Measurements from ENCODE around the gene MOGAT1.

DNA sequence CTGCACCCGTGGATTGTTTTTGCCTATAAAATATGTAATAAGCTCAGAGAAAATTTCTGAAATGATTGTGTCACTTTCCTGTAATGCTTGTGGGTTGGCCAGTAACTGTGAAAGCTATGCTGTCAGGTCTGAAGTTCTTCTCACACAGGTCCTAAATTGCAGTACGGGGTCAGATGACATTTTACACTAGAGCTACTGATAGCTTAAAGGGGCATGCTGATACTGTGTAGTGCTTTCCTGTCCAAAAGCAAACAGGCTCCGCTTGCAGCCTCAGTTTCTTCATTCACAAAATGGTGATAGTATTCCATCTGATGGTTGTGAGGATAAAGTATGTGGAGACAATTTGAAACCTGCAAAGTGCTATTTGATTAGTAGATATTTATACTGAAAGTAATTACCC, 8.0 kb upstream of the MOGAT1 start:
- TF ChIP-seq, protein P1, sequence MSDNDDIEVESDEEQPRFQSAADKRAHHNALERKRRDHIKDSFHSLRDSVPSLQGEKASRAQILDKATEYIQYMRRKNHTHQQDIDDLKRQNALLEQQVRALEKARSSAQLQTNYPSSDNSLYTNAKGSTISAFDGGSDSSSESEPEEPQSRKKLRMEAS (IDR thresholded peaks at IDR 0.05) = no peak
- TF ChIP-seq POLR2A (IDR thresholded peaks at IDR 0.05; ENCODE audit: control extremely low read depth in 1 of 2, low read depth in 2 of 2, low read length in 2 of 2) (no peak), CTCF (IDR thresholded peaks at IDR 0.05; ENCODE audit: control extremely low read depth in 1 of 3, insufficient read depth in 1 of 3, low read depth in 1 of 3, low read length in 3 of 3) (no peak), TAF1 (IDR thresholded peaks at IDR 0.05; ENCODE audit: low read depth, low read length) (no peak), POLR2AphosphoS5 (IDR thresholded peaks at IDR 0.05; ENCODE audit: low read depth, low read length) (no peak), RAD21 (IDR thresholded peaks at IDR 0.05 in 1 of 2, conservative IDR thresholded peaks at IDR 0.05 in 1 of 2; ENCODE audit: low read depth in 2 of 2, low read length in 2 of 2) (no peak), EZH2 (IDR thresholded peaks at IDR 0.05; ENCODE audit: low read depth, low read length, severe bottlenecking) (no peak), GABPA (IDR thresholded peaks at IDR 0.05; ENCODE audit: borderline replicate concordance, insufficient read depth, low read length) (no peak), BCL11A (IDR thresholded peaks at IDR 0.05; ENCODE audit: low read depth in 2 of 2, low read length in 2 of 2) (no peak), JUN (IDR thresholded peaks at IDR 0.05; ENCODE audit: low read depth, low read length) (no peak), CBX8 (IDR thresholded peaks at IDR 0.05; ENCODE audit: borderline replicate concordance, low read depth, low read length) (no peak), SP4 (IDR thresholded peaks at IDR 0.05; ENCODE audit: low read length) (no peak), SP1 (IDR thresholded peaks at IDR 0.05; ENCODE audit: low read depth, low read length) (no peak)
- TF ChIP-seq, protein P2, sequence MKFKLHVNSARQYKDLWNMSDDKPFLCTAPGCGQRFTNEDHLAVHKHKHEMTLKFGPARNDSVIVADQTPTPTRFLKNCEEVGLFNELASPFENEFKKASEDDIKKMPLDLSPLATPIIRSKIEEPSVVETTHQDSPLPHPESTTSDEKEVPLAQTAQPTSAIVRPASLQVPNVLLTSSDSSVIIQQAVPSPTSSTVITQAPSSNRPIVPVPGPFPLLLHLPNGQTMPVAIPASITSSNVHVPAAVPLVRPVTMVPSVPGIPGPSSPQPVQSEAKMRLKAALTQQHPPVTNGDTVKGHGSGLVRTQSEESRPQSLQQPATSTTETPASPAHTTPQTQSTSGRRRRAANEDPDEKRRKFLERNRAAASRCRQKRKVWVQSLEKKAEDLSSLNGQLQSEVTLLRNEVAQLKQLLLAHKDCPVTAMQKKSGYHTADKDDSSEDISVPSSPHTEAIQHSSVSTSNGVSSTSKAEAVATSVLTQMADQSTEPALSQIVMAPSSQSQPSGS (IDR thresholded peaks at IDR 0.05; ENCODE audit: low read length) = no peak
